GM21381 (cell line): ENCODE results near the gene OR51B4.
A peak's percentile ranks its signal among the peaks of the same experiment; 100 is the strongest.
"Not testable (repeated sequence)": the region's sequence is repeated elsewhere in the genome, so short reads cannot be mapped to it uniquely, and the experiment has no call there.

ENCODE experiments used
- ATAC-seq: cut with Tn5 transposase; IDR thresholded peaks from one replicate; pipeline ENCODE4 v1.9.1; 2021; ENCODE audit warnings: mild to moderate bottlenecking, moderate library complexity; ENCODE audit not compliant: unreplicated experiment

The OR51B4 gene, protein sequence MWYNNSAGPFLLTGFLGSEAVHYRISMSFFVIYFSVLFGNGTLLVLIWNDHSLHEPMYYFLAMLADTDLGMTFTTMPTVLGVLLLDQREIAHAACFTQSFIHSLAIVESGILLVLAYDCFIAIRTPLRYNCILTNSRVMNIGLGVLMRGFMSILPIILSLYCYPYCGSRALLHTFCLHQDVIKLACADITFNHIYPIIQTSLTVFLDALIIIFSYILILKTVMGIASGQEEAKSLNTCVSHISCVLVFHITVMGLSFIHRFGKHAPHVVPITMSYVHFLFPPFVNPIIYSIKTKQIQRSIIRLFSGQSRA

DNA sequence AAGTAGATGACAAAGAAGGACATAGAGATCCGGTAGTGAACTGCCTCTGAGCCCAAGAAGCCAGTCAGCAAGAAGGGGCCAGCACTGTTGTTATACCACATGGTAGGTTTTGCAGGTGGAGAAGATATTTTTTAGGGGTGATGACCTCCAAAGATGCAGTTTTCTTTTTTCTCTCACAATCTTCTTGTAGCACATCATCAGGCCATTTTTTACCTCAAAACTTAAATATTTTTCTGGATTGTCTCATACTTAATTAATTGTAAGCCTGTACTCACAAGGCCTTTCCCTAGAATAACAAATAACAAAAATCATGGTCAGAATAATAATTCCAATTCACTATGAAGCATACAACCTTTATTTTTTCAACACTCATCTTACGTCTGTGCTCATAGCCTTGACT, at the start of gene OR51B4:
TSS of gene OR51B4 (minus strand) at position 101 of the 400 bp plus-strand sequence. CDS start at position 101, 0 bp downstream.
- ATAC-seq = no peak

DNA sequence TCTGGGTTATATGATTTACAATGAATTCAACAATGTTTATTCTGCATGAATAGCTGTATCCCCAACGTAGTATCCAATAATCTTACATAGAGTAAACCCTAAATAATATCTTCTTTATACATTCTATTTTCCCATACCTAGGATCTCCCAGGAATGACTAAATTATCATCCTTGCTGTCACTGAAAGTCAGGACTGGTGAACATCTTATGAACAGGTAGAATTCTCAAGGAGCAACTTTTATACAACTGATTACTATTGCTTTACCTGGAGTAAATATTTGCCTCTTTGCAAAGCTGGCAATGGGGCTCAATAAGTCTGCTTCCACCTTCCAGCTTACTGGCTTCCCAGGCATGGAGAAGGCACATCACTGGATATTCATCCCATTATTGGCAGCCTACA, 49.5 kb upstream of the OR51B4 start, which contains the start of gene OR51B6:
TSS of gene OR51B6 (plus strand) at position 301 of the 400 bp plus-strand sequence. CDS start at position 301, 0 bp downstream.
- ATAC-seq = no peak

DNA sequence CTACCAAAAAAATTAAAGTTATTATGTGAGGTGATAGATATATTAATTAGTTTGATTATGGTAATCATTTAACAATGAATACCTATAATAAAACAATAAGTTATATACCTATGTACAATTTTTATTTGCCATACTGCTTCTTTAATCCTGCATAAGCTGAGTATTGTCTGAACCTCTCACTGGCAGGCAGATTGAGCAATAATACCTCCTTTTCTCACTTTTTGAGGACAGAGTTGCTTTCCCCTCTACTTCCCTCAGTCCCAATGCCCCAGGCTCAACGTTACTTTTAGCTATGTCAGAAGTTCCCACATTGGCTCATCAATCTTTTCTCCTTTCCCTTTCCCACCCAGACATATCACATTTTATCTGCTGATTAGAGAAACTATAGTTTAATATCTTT, 47.8 kb upstream of the OR51B4 start:
- ATAC-seq = no peak

DNA sequence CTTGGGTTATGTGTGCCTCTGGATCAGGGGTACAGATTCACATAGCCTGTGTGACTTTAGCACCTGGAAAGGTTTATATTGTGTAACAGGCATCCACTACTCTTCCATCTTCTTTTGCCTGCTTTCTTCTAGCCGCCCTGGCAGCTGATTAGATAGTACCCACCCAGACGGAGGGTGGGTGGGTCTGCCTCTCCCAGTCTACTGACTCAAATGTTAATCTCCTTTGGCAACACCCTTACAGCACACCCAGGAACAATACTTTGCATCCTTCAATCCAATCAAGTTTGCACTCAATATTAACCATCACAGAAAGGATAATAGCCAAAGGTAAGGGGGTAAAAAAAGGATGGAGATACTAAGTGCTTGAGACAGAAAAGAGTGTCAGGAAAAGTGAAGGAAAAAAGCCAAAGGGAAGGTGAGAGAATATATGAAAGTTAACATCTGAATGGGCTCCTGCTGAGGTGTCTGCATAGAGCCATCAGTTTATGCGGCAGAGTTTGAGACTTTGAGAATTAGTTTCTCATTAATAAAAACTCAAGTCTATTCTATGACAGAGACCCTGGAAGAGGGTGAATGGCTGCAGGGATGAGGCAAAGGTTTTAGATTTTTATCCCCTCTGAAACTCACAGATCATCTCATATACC, 46.9 kb upstream of the OR51B4 start:
- ATAC-seq = no peak

DNA sequence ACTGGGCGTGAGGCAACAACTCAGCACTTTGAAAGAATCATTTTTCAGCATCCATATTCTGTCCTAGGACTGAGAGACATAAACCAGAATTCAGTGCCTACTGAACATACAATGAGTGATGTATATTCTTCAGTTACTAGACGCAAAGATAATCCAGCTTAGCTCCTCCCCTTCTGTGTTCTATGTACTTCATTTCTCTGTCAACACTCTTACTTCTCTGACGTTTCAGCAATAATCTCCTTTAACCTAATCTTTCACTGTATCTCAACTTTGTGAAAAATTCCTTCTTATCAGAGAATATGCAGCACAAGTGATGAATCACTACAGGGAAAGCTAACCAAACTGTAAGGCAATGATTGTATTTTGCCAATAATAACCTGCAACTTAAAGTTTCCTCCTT, 44.1 kb upstream of the OR51B4 start:
- no peak for ATAC-seq

DNA sequence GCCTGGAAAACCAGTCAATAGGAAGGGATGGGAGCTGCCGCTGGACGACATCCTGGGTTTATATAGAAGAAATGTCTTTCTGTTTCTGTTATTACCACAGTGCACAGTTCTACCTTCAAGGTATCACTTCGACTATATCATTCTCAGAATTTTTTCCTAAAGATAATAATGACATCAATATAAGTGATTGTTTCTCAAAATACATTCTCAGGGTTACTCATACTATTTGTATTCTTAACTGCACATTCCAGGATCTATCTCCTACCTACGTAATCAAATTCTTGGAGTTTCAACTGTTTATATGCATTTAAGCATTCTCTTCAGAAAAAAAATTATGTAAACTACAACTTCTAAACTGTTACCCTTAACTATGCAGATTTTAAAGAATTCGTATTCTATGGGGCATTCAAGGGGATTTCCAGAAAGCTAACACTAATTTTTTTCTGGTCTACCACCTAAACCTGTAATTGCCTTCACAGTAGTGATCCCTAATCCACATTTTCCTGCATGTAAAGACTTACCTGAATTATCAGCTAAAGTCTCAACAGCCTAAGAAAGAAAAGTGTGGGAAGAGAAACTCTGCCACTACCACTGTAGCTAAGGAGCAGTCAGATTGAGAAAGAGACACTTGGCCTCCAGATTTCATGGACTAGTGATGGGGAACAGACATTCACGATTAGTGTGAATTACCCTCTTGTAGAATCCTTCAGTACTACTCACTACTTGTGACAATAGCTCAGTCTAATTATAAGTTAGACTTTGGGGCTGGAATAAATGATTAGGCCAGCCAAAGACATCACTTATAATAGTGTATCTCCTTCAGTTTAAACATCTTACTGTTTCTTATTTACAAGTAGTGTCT, 42.0 kb upstream of the OR51B4 start, which contains the start of gene OR51B5:
TSS of gene OR51B5 (minus strand) at position 51 of the 862 bp plus-strand sequence. CDS start at position 51, 0 bp downstream.
- ATAC-seq = no peak

DNA sequence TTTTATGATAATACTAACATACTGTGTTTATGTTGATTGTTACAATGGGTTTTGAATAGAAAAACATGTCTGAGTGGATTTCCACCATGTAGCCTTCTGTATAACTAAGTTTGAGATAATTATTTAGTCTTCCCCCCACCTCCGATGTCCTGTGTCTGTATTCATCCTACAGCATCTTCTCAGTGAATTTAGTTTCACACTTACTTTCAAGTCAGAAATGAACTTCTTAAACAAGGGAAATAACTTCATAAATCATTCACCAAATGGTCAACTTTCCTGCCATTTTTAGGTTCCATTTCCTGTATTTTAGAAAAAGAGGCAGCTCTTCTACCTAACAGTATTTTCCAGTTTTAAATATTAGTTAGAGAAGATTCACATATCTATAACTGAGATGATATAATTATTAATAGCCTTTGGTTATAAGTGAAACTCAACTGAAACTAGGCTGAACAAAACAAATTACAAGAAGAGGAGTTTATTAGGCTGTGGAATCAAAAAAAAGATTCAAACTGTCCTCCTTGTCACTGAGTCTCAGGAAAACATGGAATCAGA, 38.1 kb upstream of the OR51B4 start:
- peak; percentile 77 for ATAC-seq

DNA sequence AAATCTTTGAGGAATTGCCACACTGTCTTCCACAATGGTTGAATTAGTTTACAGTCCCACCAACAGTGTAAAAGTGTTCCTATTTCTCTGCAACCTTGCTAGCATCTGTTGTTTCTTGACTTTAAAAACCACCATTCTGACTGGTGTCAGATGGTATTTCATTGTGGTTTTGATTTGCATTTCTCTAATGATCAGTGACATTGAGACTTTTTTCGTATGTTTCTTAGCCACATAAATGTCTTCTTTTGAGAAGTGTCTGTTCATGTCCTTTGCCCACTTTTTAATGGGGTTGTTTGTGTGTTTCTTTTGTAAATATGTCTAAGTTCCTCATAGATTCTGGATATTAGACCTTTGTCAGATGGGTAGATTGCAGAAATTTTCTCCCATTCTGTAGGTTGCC, 35.5 kb upstream of the OR51B4 start:
- not testable (repeated sequence) for ATAC-seq

DNA sequence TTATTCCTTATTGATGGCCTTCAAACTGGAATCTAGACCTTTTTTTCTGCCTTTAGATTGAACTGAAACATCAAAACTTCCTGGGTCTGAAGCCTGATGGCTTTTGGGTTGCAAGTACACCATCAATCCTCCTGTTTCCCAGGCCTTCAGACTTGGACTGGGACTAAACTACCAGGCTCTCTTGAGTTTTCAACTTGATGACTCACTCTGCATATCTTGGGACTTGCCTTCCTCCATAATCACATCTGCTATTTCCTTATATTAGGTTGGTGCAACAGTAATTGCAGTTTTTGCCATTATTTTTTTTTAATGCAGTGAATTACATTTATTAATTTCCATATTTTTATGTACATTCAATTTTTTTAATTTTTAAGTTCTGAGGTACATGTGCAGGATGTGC, 34.6 kb upstream of the OR51B4 start:
- ATAC-seq = no peak

DNA sequence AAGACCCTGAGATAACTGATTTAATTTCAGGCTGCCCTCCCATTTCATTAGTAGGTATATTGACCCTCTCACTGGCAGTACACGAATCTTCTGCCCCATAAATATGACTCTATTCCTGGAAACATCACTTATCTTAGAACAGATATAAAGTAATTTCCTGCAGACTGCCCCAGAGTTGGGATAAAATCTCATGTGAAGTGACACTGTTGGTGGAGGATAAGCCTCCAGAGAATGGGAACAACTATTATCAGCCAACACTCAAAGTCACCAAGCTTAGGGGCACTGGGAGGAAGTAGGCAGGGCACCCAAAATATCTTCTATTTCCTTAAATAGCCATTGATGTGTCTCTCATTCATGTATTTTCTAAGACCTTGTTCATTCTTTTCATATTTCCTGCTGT, 33.4 kb upstream of the OR51B4 start:
- no peak for ATAC-seq

DNA sequence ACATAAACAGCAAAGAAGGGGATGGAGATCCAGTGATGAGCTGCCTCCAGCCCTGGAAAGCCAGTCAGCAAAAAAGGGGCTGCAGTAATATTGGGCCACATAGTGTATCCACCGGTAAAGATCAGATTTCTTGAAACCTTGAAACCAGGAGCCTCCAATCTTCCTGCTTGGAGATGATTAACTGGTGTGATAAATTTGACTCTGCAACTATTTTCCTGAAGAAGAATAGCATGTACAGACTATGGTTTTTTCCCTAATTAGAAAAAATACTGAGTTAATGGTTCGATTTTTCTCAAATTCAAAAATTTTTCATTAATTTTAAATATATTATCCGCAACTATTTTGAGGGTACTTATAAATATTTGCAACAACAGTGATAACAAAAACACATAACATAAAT, 22.5 kb upstream of the OR51B4 start, which contains the start of gene OR51B2:
TSS of gene OR51B2 (minus strand) at position 101 of the 400 bp plus-strand sequence. CDS start at position 101, 0 bp downstream.
- ATAC-seq = no peak

DNA sequence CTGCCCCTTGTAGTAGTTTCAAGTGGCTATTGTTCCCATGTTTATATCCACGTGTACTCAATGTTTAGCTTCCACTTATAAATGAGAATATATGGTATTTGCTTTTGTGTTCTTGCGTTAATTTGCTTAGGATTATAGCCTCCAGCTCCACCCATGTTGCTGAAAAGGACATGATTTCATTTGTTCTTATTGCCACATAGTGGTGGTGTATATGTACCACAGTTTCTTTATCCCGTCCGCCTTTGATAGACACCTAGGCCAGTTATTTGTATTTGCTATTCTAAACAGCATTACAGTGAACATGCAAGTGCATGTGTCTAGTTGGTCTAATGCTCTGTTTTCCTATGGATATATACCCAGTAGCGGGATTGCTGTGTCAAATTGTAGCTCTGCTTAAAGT, 15.5 kb upstream of the OR51B4 start:
- no peak for ATAC-seq

DNA sequence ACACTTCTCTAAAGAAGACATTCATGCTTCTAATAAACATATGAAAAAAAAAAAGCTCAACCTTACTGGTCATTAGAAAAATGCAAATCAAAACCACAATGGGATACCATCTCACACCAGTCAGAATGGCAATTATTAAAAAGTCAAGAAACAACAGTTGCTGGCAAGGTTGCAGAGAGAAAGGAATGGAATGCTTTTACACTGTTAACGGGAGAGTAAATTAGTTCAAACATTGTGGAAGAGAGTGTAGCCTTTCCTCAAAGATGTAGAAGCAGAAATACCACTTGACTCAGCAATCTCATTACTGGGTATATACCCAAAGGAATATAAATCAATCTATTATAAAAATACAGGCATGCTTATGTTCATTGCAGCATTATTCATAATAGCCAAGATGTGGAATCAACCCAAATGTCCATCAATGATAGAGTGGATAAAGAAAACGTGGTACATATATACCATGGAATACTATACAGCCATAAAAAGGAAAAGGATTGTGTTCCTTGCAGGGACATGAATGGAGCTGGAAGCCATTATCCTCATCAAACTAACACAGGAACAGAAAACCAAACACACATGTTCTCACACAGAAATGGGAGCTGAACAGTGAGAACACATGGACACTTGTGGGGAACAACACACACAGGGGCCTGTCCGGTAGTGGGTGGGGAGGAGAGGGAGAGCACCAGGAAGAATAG, 11.7 kb upstream of the OR51B4 start:
- ATAC-seq = not testable (repeated sequence)

DNA sequence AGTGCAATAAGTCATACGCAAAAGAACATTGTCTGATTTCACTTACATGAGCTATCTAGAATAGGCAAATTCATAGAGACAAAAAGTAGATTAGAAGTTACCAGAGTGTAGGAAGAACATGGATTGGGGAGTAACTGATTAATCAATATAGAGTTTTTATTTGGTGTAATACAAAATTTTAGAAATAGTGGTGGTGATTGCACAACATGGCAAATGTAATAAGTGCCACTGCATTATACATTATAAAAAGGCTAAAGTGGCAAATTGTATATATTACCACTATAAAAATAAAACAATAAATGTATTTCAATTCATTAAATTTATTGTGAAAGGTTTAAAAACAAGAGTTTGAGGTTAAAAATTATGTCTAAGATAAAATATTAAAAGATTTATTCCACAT, 8.7 kb upstream of the OR51B4 start:
- no peak for ATAC-seq

DNA sequence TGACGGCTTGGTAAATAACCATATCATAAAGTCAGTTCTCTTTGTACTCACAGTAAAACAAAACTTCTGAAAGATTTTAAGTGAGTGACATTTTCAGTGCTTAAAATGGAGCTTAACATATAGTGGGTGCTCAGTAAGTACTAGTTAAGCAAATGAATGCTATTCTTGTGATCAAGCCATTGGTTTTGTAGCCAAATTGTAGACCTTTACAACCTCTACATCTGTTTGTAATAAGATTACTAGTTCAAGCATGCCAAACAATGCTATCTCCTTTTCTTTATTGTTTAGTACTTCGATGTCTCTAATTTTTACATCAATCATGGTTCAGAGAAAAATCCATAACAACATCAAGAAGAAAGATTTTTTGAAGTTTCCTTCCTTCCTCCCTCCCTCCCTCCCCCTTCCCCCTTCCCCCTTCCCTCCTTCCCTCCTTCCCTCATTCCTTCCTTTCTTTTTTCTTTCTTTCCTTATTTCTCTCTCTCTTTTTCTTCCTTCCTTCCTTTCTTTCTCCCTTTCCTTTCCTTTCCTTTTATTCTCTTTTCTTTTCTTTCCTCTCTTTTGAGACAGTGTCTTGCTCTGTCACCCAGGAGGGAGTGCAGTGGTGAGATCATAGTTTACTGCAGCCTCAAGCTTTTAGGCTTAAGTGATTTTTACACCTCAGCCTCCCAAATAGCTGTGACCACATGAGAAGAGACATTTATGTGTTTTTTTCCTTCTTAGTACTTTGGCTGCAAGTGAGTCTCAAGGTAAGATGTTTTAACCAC, 5.7 kb upstream of the OR51B4 start:
- no peak for ATAC-seq

DNA sequence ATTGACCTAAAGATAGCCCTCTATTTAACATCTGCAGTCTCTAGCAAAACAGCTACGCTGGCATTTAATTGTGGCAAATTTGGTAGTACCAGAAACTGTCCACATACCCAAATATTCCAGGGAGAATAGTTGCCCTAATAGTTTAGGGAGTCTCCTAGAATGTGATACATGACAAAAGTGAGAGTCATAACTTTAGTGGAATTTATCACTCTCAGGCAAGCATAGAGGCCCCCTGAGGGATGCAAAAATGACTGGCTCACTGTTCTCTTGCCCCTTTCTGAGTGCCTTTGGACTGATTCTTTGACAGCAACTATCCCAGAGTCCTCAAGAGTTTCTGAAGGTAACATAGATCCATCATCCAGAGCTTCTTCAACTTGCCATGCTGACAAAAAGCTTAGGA, 2.3 kb upstream of the OR51B4 start:
- ATAC-seq = no peak

DNA sequence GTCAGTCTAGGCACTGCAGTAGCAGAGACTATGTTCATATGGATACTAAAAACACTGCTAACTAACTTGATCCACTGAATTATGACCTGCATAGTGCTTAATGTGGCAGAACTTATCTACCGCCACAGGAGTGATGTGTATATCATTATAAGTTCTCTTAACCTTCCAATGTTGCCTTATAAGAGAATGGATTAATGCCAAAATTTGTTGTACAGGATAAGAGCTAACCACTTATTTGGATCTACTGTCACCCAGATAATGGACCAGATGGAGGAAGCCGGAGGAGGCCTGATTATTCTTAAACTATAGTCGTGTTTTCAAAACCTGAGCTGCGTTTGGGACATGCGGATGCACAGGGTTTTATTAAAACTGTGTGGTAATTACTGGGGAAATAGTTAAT, 1.9 kb upstream of the OR51B4 start:
- ATAC-seq = no peak

DNA sequence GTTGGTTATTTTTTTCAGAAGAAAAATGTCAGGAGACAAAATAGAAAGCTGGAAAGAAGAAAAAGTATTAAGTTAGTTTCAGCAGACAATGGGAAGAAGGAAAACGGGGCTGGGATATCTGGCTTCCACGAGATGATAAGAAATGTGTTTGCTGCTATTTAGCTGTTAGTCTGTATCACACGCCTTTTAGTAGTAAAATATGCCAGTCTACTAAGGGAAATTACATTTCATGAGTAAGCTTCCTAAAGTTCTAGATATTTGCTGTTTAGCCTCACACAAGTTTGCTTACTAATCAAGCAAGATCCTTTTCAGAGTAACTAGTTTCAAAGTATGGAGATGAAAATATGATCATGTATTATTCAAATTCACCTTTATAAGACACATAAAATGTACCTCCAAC, 1.5 kb downstream of the OR51B4 start:
- ATAC-seq = no peak

DNA sequence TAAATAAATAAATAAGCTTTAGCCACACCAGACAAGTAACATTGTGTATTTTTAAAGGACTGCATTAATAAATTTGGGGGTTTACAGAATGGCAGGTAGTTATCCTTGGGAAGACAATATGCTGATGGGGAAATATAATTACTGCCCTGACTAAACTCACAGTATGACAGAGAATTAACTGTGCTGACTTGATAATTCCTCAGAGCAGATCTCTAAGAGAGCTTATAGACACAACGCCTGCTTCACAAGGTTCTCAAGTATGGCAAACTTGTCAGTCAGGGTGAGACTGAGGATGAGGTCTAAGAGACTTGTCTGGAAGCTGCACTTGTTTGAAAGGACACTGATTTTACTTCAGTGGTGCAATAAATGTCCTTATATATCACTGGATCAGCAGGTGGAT, 3.3 kb downstream of the OR51B4 start:
- ATAC-seq = no peak
